IMR-90 (cell line): Measurements from ENCODE around the gene EXOC4.

Experiments
- BHLHE40 ChIP-seq: fragments of 150-350 bp; IDR thresholded peaks from 2 replicates; pipeline ENCODE4 v1.6.1; 2016; ENCODE audit warnings: mild to moderate bottlenecking, low read depth, low read length
- CEBPB ChIP-seq: IDR thresholded peaks from 2 replicates; pipeline ENCODE4 v1.6.1; 2012; ENCODE audit warnings: low read depth, low read length, improper control_type of control experiment
- CHD1 ChIP-seq: IDR thresholded peaks from 2 replicates; pipeline ENCODE4 v1.6.1; 2012; ENCODE audit warnings: low read depth, low read length, improper control_type of control experiment
- MXI1 ChIP-seq: IDR thresholded peaks from 2 replicates; pipeline ENCODE4 v1.6.1; 2012; ENCODE audit warnings: low read depth, mild to moderate bottlenecking, low read length, moderate library complexity, borderline replicate concordance
- POLR2A ChIP-seq: IDR thresholded peaks from 2 replicates; pipeline ENCODE4 v1.6.1; 2012; ENCODE audit warnings: mild to moderate bottlenecking, low read depth, low read length
- RAD21 ChIP-seq: IDR thresholded peaks from 2 replicates; pipeline ENCODE4 v1.6.1; 2012; ENCODE audit warnings: low read length, improper control_type of control experiment
- RCOR1 ChIP-seq: IDR thresholded peaks from 2 replicates; pipeline ENCODE4 v1.6.1; 2012; ENCODE audit warnings: mild to moderate bottlenecking, low read length, improper control_type of control experiment; ENCODE audit not compliant: insufficient replicate concordance
- RFX5 ChIP-seq: IDR thresholded peaks from 2 replicates; pipeline ENCODE4 v1.8.0; 2012; ENCODE audit warnings: low read depth, mild to moderate bottlenecking, low read length, moderate library complexity
- SMC3 ChIP-seq: fragments of 150-350 bp; IDR thresholded peaks from 2 replicates; pipeline ENCODE4 v1.6.1; 2016; ENCODE audit warnings: low read depth, mild to moderate bottlenecking, antibody characterized with exemption, low read length, moderate library complexity
- TF ChIP-seq, protein P1 (sequence below): conservative IDR thresholded peaks from 2 replicates; pipeline ENCODE4 v1.5.1; 2012; ENCODE audit warnings: mild to moderate bottlenecking, low read depth, low read length, improper control_type of control experiment
- TF ChIP-seq, protein P2 (sequence below): fragments of 150-350 bp; IDR thresholded peaks from 2 replicates; pipeline ENCODE4 v1.6.1; 2016; ENCODE audit warnings: low read depth, mild to moderate bottlenecking, low read length, moderate library complexity, borderline replicate concordance
- TF ChIP-seq, protein P3 (sequence below): fragments of 150-350 bp; IDR thresholded peaks from 2 replicates; pipeline ENCODE4 v1.6.1; 2017; ENCODE audit warnings: mild to moderate bottlenecking, antibody characterized with exemption, low read length, low read depth

DNA sequence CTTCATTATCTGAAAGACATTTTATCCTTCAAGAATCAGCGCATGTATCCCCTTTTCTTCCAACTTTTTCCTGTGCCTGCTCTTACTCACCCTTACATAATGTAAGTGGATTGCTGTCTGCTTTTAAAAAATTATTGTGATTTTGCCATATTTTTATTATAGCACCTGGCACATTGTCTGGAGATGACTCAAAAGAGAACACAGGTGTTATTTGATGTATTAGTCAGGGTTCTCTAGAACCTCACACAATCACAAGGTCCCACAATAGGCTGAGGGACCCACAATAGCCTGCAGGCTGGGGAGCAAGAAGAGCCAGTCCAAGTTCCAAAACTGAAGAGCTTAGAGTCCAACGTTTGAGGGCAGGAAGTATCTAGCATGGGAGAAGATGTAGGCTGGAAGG is 390.0 kb downstream of the EXOC4 start:
- TF ChIP-seq, protein P1, sequence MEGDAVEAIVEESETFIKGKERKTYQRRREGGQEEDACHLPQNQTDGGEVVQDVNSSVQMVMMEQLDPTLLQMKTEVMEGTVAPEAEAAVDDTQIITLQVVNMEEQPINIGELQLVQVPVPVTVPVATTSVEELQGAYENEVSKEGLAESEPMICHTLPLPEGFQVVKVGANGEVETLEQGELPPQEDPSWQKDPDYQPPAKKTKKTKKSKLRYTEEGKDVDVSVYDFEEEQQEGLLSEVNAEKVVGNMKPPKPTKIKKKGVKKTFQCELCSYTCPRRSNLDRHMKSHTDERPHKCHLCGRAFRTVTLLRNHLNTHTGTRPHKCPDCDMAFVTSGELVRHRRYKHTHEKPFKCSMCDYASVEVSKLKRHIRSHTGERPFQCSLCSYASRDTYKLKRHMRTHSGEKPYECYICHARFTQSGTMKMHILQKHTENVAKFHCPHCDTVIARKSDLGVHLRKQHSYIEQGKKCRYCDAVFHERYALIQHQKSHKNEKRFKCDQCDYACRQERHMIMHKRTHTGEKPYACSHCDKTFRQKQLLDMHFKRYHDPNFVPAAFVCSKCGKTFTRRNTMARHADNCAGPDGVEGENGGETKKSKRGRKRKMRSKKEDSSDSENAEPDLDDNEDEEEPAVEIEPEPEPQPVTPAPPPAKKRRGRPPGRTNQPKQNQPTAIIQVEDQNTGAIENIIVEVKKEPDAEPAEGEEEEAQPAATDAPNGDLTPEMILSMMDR = no peak
- no peak for TF ChIP-seq POLR2A
- TF ChIP-seq RFX5 = no peak
- no peak for TF ChIP-seq SMC3
- no peak for TF ChIP-seq MXI1
- TF ChIP-seq CEBPB = no peak
- TF ChIP-seq RCOR1 = no peak
- TF ChIP-seq RAD21 = no peak
- TF ChIP-seq, protein P2, sequence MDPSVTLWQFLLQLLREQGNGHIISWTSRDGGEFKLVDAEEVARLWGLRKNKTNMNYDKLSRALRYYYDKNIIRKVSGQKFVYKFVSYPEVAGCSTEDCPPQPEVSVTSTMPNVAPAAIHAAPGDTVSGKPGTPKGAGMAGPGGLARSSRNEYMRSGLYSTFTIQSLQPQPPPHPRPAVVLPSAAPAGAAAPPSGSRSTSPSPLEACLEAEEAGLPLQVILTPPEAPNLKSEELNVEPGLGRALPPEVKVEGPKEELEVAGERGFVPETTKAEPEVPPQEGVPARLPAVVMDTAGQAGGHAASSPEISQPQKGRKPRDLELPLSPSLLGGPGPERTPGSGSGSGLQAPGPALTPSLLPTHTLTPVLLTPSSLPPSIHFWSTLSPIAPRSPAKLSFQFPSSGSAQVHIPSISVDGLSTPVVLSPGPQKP = no peak
- no peak for TF ChIP-seq CHD1
- TF ChIP-seq BHLHE40 = no peak
- TF ChIP-seq, protein P3, sequence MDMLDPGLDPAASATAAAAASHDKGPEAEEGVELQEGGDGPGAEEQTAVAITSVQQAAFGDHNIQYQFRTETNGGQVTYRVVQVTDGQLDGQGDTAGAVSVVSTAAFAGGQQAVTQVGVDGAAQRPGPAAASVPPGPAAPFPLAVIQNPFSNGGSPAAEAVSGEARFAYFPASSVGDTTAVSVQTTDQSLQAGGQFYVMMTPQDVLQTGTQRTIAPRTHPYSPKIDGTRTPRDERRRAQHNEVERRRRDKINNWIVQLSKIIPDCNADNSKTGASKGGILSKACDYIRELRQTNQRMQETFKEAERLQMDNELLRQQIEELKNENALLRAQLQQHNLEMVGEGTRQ = no peak
